ES-I3 (cell line): Measurements from ENCODE around the gene PCDHA10.
"Not testable (repeated sequence)": the region's sequence is repeated elsewhere in the genome, so short reads cannot be mapped to it uniquely, and the experiment has no call there.

ENCODE experiments used
- H3K36me3 ChIP-seq: 2 replicates; pipeline ENCODE4 v1.6.1; 2013; ENCODE audit warnings: mild to moderate bottlenecking, low read length, control low read depth, moderate library complexity; ENCODE audit not compliant: insufficient read depth
- H3K4me1 ChIP-seq: 2 replicates; pipeline ENCODE4 v1.6.1; 2013; ENCODE audit warnings: mild to moderate bottlenecking, control low read depth, low read length; ENCODE audit not compliant: insufficient read depth
- H3K9ac ChIP-seq: 2 replicates; pipeline ENCODE4 v1.6.1; 2013; ENCODE audit warnings: low read depth, mild to moderate bottlenecking, low read length, moderate library complexity
- H3K9me3 ChIP-seq: 2 replicates; pipeline ENCODE4 v1.6.1; 2013; ENCODE audit warnings: mild to moderate bottlenecking, low read length, moderate library complexity; ENCODE audit not compliant: control insufficient read depth, insufficient read depth

PCDHA10 gene

DNA sequence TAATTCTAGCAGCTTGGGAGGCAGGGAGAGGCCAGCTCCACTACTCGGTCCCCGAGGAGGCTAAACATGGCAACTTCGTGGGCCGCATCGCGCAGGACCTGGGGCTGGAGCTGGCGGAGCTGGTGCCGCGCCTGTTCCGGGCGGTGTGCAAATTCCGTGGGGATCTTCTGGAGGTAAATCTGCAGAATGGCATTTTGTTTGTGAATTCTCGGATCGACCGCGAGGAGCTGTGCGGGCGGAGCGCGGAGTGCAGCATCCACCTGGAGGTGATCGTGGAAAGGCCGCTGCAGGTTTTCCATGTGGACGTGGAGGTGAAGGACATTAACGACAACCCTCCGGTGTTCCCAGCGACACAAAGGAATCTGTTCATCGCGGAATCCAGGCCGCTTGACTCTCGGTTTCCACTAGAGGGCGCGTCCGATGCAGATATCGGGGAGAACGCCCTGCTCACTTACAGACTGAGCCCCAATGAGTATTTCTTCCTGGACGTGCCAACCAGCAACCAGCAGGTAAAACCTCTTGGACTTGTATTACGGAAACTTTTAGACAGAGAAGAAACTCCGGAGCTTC is 21.2 kb upstream of the PCDHA10 start:
- not testable (repeated sequence) for H3K36me3 ChIP-seq, H3K4me1 ChIP-seq, H3K9ac ChIP-seq, H3K9me3 ChIP-seq

DNA sequence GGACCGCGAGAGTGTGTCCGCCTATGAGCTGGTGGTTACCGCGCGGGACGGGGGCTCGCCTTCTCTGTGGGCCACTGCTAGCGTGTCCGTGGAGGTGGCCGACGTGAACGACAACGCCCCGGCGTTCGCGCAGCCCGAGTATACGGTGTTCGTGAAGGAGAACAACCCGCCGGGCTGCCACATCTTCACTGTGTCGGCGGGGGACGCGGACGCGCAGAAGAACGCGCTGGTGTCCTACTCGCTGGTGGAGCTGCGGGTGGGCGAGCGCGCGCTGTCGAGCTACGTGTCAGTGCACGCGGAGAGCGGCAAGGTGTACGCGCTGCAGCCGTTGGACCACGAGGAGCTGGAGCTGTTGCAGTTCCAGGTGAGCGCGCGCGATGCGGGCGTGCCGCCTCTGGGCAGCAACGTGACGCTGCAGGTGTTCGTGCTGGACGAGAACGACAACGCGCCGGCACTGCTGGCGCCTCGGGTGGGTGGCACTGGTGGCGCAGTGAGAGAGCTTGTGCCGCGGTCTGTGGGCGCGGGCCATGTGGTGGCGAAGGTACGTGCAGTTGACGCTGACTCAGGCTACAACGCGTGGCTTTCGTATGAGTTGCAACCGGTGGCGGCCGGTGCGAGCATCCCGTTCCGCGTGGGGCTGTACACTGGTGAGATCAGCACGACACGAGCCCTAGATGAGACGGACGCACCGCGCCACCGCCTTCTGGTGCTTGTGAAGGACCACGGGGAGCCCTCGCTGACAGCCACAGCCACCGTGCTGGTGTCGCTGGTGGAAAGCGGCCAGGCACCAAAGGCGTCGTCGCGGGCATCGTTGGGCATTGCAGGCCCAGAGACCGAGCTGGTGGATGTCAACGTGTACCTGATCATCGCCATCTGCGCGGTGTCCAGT is 19.8 kb upstream of the PCDHA10 start:
- Histone ChIP-seq H3K9me3 (no peaks in the 10 kb centered on the region), H3K4me1 (no peaks in the 10 kb centered on the region), H3K9ac (no peak overlapping the region), H3K36me3 (no peaks in the 10 kb centered on the region)

DNA sequence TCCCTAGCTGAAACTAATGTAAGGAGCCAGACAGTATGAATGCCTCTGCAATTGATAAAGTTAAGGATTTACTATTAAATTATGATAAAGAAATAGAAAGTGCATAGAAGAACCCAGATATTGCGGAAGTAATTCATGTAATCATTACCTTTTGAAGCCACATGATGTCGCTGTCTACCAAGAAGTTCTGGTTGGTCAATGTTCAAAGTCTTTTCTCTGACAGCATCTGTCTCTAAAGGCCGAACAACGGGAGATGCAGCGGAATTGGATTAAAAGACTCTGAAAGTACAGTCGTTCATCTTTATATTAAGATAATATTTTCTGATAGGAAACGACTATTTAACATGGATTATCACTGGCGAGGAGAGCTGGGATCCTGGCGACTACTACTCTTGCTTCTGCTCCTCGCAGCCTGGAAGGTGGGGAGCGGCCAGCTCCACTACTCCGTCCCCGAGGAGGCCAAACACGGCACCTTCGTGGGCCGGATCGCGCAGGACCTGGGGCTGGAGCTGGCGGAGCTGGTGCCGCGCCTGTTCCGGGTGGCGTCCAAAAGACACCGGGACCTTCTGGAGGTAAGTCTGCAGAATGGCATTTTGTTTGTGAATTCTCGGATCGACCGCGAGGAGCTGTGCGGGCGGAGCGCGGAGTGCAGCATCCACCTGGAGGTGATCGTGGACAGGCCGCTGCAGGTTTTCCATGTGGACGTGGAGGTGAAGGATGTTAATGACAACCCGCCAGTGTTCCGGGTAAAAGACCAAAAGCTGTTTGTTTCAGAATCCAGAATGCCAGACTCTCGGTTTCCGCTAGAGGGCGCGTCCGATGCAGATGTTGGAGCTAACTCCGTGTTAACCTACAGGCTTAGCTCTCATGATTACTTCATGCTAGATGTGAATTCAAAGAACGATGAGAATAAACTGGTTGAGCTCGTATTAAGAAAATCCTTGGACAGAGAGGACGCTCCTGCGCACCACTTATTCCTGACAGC is 14.4 kb upstream of the PCDHA10 start, which contains the start of gene PCDHA8:
Gene PCDHA8 (plus strand): TSS at position 210 of the 985 bp plus-strand sequence. CDS start 135 bp downstream, at position 345.
- H3K9me3 ChIP-seq, result no peaks in the 10 kb centered on the region
- no peaks in the 10 kb centered on the region for H3K36me3 ChIP-seq
- no peaks in the 10 kb centered on the region for H3K4me1 ChIP-seq
- H3K9ac ChIP-seq, result no peak within 1 kb of the TSS; the same call in 1 of the 2 replicates

DNA sequence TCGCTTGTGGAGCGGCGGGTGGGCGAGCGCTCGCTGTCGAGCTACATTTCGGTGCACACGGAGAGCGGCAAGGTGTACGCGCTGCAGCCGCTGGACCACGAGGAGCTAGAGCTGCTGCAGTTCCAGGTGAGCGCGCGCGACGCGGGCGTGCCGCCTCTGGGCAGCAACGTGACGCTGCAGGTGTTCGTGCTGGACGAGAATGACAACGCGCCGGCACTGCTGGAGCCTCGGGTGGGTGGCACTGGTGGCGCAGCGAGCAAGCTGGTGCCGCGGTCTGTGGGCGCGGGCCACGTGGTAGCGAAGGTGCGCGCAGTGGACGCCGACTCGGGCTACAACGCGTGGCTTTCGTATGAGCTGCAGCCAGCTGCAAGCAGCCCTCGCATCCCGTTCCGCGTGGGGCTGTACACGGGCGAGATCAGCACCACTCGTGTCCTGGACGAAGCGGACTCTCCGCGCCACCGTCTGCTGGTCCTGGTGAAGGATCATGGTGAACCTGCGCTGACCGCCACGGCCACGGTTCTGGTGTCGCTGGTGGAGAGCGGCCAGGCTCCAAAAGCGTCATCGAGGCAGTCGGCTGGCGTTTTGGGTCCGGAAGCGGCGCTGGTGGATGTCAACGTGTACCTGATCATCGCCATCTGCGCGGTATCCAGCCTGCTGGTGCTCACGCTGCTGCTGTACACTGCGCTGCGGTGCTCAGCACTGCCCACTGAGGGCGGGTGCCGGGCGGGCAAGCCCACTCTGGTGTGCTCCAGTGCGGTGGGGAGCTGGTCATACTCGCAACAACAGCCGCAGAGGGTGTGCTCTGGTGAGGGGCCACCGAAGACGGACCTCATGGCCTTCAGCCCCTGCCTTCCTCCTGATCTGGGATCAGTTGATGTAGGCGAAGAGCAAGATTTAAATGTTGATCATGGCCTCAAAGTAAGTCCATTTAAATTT is 12.6 kb upstream of the PCDHA10 start:
- Histone ChIP-seq H3K9ac (no peak overlapping the region), H3K4me1 (no peaks in the 10 kb centered on the region), H3K36me3 (no peaks in the 10 kb centered on the region), H3K9me3 (no peaks in the 10 kb centered on the region)

DNA sequence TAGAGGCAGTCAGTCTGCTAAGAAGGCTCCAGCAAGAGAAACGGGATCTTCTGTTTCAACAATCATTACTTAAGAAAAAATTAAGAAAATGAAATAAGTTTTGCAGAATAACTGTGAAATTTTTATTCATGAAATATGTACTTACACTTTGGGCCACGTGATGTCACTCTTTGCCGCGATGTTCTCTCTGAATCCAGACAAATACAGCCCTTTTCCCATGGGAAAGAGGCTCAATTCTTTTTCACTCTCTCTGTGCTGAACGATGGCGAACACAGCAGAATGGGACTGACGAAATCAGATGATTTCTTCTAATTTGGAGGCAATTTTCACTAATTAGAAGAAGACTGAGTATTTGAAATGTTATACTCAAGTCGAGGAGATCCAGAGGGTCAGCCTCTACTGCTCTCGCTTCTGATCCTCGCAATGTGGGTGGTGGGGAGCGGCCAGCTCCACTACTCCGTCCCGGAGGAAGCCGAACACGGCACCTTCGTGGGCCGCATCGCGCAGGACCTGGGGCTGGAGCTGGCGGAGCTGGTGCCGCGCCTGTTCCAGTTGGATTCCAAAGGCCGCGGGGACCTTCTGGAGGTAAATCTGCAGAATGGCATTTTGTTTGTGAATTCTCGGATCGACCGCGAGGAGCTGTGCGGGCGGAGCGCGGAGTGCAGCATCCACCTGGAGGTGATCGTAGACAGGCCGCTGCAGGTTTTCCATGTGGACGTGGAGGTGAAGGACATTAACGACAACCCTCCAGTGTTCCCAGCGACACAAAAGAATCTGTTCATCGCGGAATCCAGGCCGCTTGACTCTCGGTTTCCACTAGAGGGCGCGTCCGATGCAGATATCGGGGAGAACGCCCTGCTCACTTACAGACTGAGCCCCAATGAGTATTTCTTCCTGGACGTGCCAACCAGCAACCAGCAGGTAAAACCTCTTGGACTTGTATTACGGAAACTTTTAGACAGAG is 7.3 kb upstream of the PCDHA10 start, which contains the start of gene PCDHA9:
Gene PCDHA9 (plus strand): TSS at position 244 of the 964 bp plus-strand sequence. CDS start 114 bp downstream, at position 358.
- not testable (repeated sequence) for H3K9me3 ChIP-seq, H3K4me1 ChIP-seq, H3K36me3 ChIP-seq, H3K9ac ChIP-seq

DNA sequence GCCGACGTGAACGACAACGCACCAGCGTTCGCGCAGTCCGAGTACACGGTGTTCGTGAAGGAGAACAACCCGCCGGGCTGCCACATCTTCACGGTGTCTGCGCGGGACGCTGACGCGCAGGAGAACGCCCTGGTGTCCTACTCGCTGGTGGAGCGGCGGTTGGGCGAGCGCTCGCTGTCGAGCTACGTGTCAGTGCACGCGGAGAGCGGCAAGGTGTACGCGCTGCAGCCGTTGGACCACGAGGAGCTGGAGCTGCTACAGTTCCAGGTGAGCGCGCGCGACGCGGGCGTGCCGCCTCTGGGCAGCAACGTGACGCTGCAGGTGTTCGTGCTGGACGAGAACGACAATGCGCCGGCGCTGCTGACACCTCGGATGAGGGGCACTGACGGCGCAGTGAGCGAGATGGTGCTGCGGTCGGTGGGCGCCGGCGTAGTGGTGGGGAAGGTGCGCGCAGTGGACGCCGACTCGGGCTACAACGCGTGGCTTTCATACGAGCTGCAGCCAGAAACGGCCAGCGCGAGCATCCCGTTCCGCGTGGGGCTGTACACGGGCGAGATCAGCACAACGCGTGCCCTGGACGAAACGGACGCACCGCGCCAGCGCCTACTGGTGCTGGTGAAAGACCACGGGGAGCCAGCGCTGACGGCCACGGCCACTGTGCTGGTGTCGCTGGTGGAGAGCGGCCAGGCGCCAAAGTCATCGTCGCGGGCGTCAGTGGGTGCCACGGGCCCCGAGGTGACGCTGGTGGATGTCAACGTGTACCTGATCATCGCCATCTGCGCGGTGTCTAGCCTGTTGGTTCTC is 5.7 kb upstream of the PCDHA10 start:
- H3K4me1 ChIP-seq, result not testable (repeated sequence)

DNA sequence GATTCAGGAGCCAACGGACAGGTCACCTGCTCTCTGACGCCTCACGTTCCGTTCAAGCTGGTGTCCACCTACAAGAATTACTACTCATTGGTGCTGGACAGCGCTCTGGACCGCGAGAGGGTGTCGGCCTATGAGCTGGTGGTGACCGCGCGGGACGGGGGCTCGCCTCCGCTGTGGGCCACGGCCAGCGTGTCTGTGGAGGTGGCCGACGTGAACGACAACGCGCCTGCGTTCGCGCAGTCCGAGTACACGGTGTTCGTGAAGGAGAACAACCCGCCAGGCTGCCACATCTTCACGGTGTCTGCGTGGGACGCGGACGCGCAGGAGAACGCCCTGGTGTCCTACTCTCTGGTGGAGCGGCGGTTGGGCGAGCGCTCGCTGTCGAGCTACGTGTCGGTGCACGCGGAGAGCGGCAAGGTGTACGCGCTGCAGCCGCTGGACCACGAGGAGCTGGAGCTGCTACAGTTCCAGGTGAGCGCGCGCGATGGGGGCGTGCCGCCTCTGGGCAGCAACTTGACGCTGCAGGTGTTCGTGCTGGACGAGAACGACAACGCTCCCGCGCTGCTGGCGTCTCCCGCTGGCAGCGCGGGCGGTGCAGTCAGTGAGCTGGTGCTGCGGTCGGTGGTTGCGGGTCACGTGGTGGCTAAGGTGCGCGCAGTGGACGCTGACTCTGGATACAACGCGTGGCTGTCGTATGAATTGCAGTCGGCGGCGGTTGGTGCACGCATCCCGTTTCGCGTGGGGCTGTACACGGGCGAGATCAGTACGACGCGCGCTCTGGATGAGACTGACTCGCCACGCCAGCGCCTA is 1.7 kb downstream of the PCDHA10 start:
- no peak overlapping the region for H3K9ac ChIP-seq
- no peaks in the 10 kb centered on the region for H3K36me3 ChIP-seq
- H3K9me3 ChIP-seq, result peaks cover 3% of the 10 kb centered on the region; the same call in 1 of the 2 replicates
- H3K4me1 ChIP-seq, result no peaks in the 10 kb centered on the region

More for the DNA sequence above, 5.7 kb upstream of the PCDHA10 start:
- not testable (repeated sequence) for H3K9ac ChIP-seq, H3K9me3 ChIP-seq, H3K36me3 ChIP-seq

DNA sequence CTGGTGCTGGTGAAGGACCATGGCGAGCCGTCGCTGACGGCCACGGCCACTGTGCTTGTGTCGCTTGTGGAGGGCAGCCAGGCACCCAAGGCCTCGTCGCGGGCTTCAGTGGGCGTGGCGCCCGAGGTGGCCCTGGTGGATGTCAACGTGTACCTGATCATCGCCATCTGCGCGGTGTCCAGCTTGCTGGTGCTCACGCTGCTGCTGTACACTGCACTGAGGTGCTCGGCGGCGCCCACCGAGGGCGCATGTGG is 2.2 kb downstream of the PCDHA10 start:
- H3K4me1 ChIP-seq, result no peaks in the 10 kb centered on the region
- no peaks in the 10 kb centered on the region; the same call in 1 of the 2 replicates for H3K36me3 ChIP-seq
- peaks cover 3% of the 10 kb centered on the region; the same call in 1 of the 2 replicates for H3K9me3 ChIP-seq
- H3K9ac ChIP-seq, result no peak overlapping the region

DNA sequence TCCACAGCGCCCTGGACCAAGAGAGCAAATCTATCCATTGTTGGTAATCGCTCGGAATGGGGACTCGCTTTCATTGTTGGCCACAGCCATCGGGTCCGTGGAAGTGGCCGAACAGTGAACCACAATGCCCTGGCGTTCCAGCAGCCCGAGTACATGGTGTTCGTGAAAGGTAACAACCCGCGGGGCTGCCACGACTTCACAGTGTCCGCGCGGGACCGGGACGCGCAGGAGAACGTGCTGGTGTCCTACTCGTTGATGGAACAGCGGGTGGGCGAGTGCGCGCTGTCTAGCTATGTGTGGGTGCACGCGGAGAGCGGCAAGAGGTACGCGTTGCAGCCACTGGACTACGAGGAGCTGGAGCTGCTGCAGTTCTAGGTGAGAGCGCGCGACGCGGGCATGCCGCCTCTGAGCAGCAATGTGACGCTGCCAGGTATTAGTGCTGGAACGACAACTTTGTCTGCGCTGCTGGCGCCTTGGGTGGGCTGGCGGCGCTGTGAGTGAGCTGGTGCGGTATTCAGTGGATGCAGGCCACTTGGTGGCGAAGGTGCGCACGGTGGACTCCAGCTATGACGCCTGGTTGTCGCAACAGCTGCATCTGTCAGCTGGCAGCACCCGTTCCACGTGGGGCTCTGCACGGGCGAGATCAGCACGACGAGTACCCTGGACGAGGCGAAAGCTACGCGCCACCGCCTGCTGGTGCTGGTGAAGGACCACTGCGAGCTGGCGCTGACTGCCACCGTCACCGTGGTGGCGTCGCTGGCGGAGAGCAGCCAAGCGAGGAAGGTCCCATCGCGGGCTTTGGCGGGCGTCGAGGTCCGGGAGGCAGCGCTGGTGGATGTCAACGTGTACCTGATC is 7.0 kb downstream of the PCDHA10 start:
- Histone ChIP-seq H3K9me3 (peaks cover 3% of the 10 kb centered on the region; the same call in 1 of the 2 replicates), H3K9ac (no peak overlapping the region), H3K4me1 (no peaks in the 10 kb centered on the region), H3K36me3 (no peaks in the 10 kb centered on the region; the same call in 1 of the 2 replicates)

DNA sequence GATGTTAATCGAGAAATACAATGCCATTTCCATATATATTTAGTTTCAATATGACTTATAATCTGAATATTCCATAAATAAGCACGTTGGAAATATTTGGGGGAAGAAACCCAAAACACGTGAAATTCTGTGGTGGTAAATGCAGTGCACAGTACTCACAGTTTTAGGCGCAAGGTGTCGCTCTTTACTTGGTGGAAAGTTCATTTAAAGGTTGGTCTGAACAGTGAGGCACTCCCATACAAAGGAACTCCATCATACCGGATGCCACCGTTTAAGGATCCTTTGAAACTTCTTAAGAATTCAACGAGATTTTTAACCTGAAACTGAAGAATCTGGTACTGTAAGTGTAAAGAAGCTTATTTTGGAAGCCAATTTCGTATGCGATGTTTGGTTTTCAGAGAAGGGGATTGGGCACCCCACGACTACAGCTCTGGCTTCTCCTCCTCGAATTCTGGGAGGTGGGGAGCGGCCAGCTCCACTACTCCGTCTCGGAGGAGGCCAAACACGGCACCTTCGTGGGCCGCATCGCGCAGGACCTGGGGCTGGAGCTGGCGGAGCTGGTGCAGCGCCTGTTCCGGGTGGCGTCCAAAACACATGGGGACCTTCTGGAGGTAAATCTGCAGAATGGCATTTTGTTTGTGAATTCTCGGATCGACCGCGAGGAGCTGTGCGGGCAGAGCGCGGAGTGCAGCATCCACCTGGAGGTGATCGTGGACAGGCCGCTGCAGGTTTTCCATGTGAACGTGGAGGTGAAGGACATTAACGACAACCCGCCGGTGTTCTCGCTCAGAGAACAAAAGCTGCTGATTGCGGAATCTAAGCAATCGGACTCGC is 13.2 kb downstream of the PCDHA10 start, which contains the start of gene PCDHA11:
Gene PCDHA11 (plus strand): TSS at position 237 of the 834 bp plus-strand sequence. CDS start 147 bp downstream, at position 384.
- Histone ChIP-seq H3K9ac (peak within 1 kb of the TSS; percentile 56), H3K36me3 (no peaks in the 10 kb centered on the region), H3K9me3 (no peaks in the 10 kb centered on the region), H3K4me1 (no peaks in the 10 kb centered on the region)
